HepG2 (cell line): ENCODE data around the gene SEC24A. TPM values are rescaled to one million over a fixed set of nuclear protein-coding genes. Genes with fewer than 3 reads are reported as not detected.

ENCODE experiments used
- ATF5 ChIP-seq: sonication (generic); formaldehyde crosslinking; IDR thresholded peaks from 2 replicates; pipeline ENCODE4 v1.4.0; 2020; ENCODE audit warnings: mild to moderate bottlenecking, low read depth, missing genetic modification reagents
- CBFB ChIP-seq: sonication (generic); formaldehyde crosslinking; IDR thresholded peaks from 2 replicates; pipeline ENCODE4 v1.4.0; 2020; ENCODE audit warnings: missing genetic modification reagents
- PAWR ChIP-seq: sonication (generic); formaldehyde crosslinking; IDR thresholded peaks from 2 replicates; pipeline ENCODE4 v1.4.0; 2020; ENCODE audit warnings: missing genetic modification reagents, mild to moderate bottlenecking, borderline replicate concordance
- POLR2G ChIP-seq: fragments of 200-400 bp; formaldehyde crosslinking; IDR thresholded peaks from 2 replicates; pipeline ENCODE4 v1.6.1; 2018; ENCODE audit warnings: mild to moderate bottlenecking, low read depth, low read length, moderate library complexity
- PPARG ChIP-seq: conservative IDR thresholded peaks from 2 replicates; pipeline ENCODE4 v1.6.1; 2016; ENCODE audit warnings: missing biosample characterization, missing genetic modification reagents
- RORA ChIP-seq: sonication (generic); formaldehyde crosslinking; IDR thresholded peaks from 2 replicates; pipeline ENCODE4 v1.5.0; 2020; ENCODE audit warnings: mild to moderate bottlenecking, missing genetic modification reagents, moderate library complexity
- SMAD9 ChIP-seq: sonication (generic); formaldehyde crosslinking; IDR thresholded peaks from 2 replicates; pipeline ENCODE4 v1.5.1; 2020; ENCODE audit warnings: mild to moderate bottlenecking, missing genetic modification reagents
- SRY ChIP-seq: sonication (generic); formaldehyde crosslinking; IDR thresholded peaks from 2 replicates; pipeline ENCODE4 v1.8.0; 2022; ENCODE audit warnings: mild to moderate bottlenecking, missing genetic modification reagents
- SYNCRIP ChIP-seq: fragments of 200-400 bp; formaldehyde crosslinking; IDR thresholded peaks from 2 replicates; pipeline ENCODE4 v1.6.1; 2018; ENCODE audit warnings: mild to moderate bottlenecking, low read depth, low read length; ENCODE audit not compliant: insufficient read depth
- ZKSCAN8 ChIP-seq: IDR thresholded peaks from 2 replicates; pipeline ENCODE4 v1.6.1; 2016; ENCODE audit warnings: borderline replicate concordance, missing genetic modification reagents, missing compliant biosample characterization
- ZNF274 ChIP-seq: sonication (generic); formaldehyde crosslinking; IDR thresholded peaks from 2 replicates; pipeline ENCODE4 v1.5.1; 2020; ENCODE audit warnings: mild to moderate bottlenecking, missing genetic modification reagents
- ZNF354B ChIP-seq: sonication (generic); formaldehyde crosslinking; IDR thresholded peaks from 2 replicates; pipeline ENCODE4 v1.8.0; 2022; ENCODE audit warnings: mild to moderate bottlenecking, missing genetic modification reagents
- ZNF382 ChIP-seq: sonication (generic); formaldehyde crosslinking; IDR thresholded peaks from 2 replicates; pipeline ENCODE4 v1.5.0; 2020; ENCODE audit warnings: missing genetic modification reagents, mild to moderate bottlenecking, borderline replicate concordance
- ZNF501 ChIP-seq: sonication (generic); formaldehyde crosslinking; IDR thresholded peaks from 2 replicates; pipeline ENCODE4 v1.5.1; 2020; ENCODE audit warnings: mild to moderate bottlenecking, moderate library complexity, missing genetic modification reagents
- ZNF512 ChIP-seq: sonication (generic); formaldehyde crosslinking; IDR thresholded peaks from 2 replicates; pipeline ENCODE4 v1.4.0; 2020; ENCODE audit warnings: mild to moderate bottlenecking, missing genetic modification reagents
- ZNF562 ChIP-seq: sonication (generic); formaldehyde crosslinking; IDR thresholded peaks from 2 replicates; pipeline ENCODE4 v1.8.0; 2022; ENCODE audit warnings: missing genetic modification reagents, borderline replicate concordance
- ZNF75D ChIP-seq: sonication (generic); formaldehyde crosslinking; IDR thresholded peaks from 2 replicates; pipeline ENCODE4 v1.8.1; 2023; ENCODE audit warnings: missing genetic modification reagents, mild to moderate bottlenecking, borderline replicate concordance
- ZNF790 ChIP-seq: sonication (generic); formaldehyde crosslinking; IDR thresholded peaks from 2 replicates; pipeline ENCODE4 v1.8.0; 2022; ENCODE audit warnings: missing genetic modification reagents, mild to moderate bottlenecking, borderline replicate concordance
- ZNF850 ChIP-seq: sonication (generic); formaldehyde crosslinking; conservative IDR thresholded peaks from 2 replicates; pipeline ENCODE4 v1.9.0; 2021; ENCODE audit warnings: mild to moderate bottlenecking, missing genetic modification reagents
- ZSCAN12 ChIP-seq: sonication (generic); formaldehyde crosslinking; IDR thresholded peaks from 2 replicates; pipeline ENCODE4 v1.9.0; 2021; ENCODE audit warnings: mild to moderate bottlenecking, missing genetic modification reagents
- polyA plus RNA-seq, 8 experiments: library from polyadenylated mRNA; depleted of rRNA in 3 of 8; stranded (reverse) in 7 of 8; unstranded in 1 of 8; fragments of >200 nt; fragmentation: Illumina TruSeq in 4 of 8; extraction: Trizol in 4 of 8; gene quantifications; 2 replicates each; pipeline versions ENCODE4 v1.2.1 to v1.2.3, GENCODE V29; 2011 to 2016; ENCODE audit warnings: low read depth in 4 of 8, missing spikeins in 1 of 8, mixed read lengths in 1 of 8; ENCODE audit not compliant: insufficient read depth in 1 of 8
- total RNA-seq, 5 experiments: library from RNA; depleted of rRNA; stranded (reverse); fragments of >200 nt; fragmentation: Illumina TruSeq; extraction: Trizol; gene quantifications; 2 replicates each; pipeline ENCODE4 v1.2.3, GENCODE V29; 2016; ENCODE audit warnings: low read depth in 1 of 5
- TF ChIP-seq, protein P1 (sequence below): sonication (generic); formaldehyde crosslinking; IDR thresholded peaks from 2 replicates; pipeline ENCODE4 v1.4.0; 2020; ENCODE audit warnings: mild to moderate bottlenecking, low read depth, missing genetic modification reagents
- TF ChIP-seq, protein P2 (sequence below): sonication (generic); formaldehyde crosslinking; IDR thresholded peaks from 2 replicates; pipeline ENCODE4 v1.8.0; 2022; ENCODE audit warnings: missing genetic modification reagents, low read depth, mild to moderate bottlenecking, borderline replicate concordance
- TF ChIP-seq, protein P3 (sequence below): sonication (generic); formaldehyde crosslinking; conservative IDR thresholded peaks from 2 replicates; pipeline ENCODE4 v1.8.0; 2022; ENCODE audit warnings: low read depth, missing genetic modification reagents

Gene SEC24A
- total and polyA plus RNA-seq, 2 of the 13 experiments (the other 11 are each of a cell fraction or from before 2014, with no cell fraction given), result 30.5 to 56.8 TPM

GRCh38 chr5:134648425-134649162 is at the start of gene SEC24A (continued):
- TF ChIP-seq, protein P1, sequence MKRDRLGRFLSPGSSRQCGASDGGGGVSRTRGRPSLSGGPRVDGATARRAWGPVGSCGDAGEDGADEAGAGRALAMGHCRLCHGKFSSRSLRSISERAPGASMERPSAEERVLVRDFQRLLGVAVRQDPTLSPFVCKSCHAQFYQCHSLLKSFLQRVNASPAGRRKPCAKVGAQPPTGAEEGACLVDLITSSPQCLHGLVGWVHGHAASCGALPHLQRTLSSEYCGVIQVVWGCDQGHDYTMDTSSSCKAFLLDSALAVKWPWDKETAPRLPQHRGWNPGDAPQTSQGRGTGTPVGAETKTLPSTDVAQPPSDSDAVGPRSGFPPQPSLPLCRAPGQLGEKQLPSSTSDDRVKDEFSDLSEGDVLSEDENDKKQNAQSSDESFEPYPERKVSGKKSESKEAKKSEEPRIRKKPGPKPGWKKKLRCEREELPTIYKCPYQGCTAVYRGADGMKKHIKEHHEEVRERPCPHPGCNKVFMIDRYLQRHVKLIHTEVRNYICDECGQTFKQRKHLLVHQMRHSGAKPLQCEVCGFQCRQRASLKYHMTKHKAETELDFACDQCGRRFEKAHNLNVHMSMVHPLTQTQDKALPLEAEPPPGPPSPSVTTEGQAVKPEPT (CRISPR knock-in tag), result peak; percentile 61; the same call in 1 of the 2 replicates
- TF ChIP-seq ZKSCAN8, result 0 out of 2 replicates have a peak, but pooled peaks have one; percentile 25
- no peak for TF ChIP-seq ZNF75D
- peak; percentile 92 for TF ChIP-seq SRY (CRISPR knock-in tag)
- no peak for TF ChIP-seq ATF5
- peak; percentile 43; the same call in 1 of the 2 replicates for TF ChIP-seq ZNF274 (CRISPR knock-in tag)
- TF ChIP-seq SMAD9 (CRISPR knock-in tag), result no peak
- TF ChIP-seq ZNF512 (CRISPR knock-in tag), result no peak
- peak; percentile 85; the same call in 1 of the 2 replicates for TF ChIP-seq ZSCAN12 (CRISPR knock-in tag)
- TF ChIP-seq PAWR (CRISPR knock-in tag), result no peak
- peak; percentile 94; the same call in 1 of the 2 replicates for TF ChIP-seq ZNF790
- no peak for TF ChIP-seq ZNF354B (CRISPR knock-in tag)
- peak; percentile 98 for TF ChIP-seq ZNF501 (CRISPR knock-in tag)
- TF ChIP-seq ZNF562 (CRISPR knock-in tag), result peak; percentile 89
- TF ChIP-seq, protein P2, sequence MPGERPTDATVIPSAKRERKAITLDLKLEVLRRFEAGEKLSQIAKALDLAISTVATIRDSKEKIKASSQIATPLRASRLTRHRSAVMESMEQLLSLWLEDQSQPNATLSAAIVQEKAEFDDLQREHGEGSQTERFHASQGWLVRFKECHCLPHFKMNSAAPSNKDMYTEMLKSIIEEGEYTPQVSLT (CRISPR knock-in tag), result 0 out of 2 replicates have a peak, but pooled peaks have one; percentile 83
- 0 out of 2 replicates have a peak, but pooled peaks have one; percentile 82 for TF ChIP-seq ZNF850 (CRISPR knock-in tag)
- TF ChIP-seq POLR2G, result peak; percentile 74
- peak; percentile 76 for TF ChIP-seq PPARG (CRISPR knock-in tag)
- peak; percentile 57; the same call in 1 of the 2 replicates for TF ChIP-seq CBFB
- TF ChIP-seq ZNF382 (CRISPR knock-in tag), result no peak
- TF ChIP-seq RORA (CRISPR knock-in tag), result no peak
- TF ChIP-seq SYNCRIP, result no peak
- TF ChIP-seq, protein P3, sequence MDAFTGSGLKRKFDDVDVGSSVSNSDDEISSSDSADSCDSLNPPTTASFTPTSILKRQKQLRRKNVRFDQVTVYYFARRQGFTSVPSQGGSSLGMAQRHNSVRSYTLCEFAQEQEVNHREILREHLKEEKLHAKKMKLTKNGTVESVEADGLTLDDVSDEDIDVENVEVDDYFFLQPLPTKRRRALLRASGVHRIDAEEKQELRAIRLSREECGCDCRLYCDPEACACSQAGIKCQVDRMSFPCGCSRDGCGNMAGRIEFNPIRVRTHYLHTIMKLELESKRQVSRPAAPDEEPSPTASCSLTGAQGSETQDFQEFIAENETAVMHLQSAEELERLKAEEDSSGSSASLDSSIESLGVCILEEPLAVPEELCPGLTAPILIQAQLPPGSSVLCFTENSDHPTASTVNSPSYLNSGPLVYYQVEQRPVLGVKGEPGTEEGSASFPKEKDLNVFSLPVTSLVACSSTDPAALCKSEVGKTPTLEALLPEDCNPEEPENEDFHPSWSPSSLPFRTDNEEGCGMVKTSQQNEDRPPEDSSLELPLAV (CRISPR knock-in tag), result peak; percentile 70; the same call in 1 of the 2 replicates
